ENCODE measurements around the gene SERINC2. TPM values are rescaled to one million over a fixed set of nuclear protein-coding genes. Genes with fewer than 3 reads are reported as not detected.
A peak's percentile ranks its signal among the peaks of the same experiment; 100 is the strongest.

SERINC2 gene
- total and polyA plus RNA-seq, 9 of the 15 experiments (the other 6 are each of a cell fraction or from before 2014, with no cell fraction given), result 0.07 to 1.2 (median 0.70) TPM; not detected in 2

DNA sequence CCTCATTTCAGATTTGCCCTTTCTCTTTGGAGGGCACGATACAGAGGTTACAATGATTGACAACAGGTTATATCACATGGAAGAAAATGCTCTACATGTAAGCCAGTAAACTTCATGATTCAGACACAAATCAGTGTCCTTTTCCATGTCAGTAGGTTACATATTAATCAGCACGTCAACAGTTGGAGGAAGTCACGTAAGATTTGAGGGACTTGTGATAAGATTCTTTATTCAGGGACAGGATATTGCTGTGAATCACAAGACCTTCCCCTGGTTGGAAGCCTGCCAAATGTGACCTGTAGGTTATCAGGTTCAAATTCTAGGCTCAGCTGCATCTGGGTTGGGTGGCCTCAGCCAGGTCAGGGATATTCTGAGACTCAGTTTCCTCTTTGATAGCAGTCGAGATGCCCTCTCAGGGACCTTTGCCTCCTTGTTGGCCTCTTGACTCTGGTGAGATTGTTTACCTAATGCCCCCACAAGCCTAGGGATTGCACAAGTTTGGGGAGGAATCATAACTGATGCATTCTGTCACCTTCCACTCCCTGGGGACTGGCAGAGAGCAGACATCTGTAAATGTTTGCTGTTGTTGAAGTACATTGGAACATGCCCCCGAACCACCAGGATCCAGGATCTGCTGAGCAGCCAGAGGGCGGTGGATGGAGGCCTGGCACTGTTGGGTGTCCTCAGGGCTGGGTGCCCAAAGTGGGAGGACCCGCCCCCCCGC is 31.9 kb downstream of the SERINC2 start (continued):
- TF ChIP-seq, protein P1, sequence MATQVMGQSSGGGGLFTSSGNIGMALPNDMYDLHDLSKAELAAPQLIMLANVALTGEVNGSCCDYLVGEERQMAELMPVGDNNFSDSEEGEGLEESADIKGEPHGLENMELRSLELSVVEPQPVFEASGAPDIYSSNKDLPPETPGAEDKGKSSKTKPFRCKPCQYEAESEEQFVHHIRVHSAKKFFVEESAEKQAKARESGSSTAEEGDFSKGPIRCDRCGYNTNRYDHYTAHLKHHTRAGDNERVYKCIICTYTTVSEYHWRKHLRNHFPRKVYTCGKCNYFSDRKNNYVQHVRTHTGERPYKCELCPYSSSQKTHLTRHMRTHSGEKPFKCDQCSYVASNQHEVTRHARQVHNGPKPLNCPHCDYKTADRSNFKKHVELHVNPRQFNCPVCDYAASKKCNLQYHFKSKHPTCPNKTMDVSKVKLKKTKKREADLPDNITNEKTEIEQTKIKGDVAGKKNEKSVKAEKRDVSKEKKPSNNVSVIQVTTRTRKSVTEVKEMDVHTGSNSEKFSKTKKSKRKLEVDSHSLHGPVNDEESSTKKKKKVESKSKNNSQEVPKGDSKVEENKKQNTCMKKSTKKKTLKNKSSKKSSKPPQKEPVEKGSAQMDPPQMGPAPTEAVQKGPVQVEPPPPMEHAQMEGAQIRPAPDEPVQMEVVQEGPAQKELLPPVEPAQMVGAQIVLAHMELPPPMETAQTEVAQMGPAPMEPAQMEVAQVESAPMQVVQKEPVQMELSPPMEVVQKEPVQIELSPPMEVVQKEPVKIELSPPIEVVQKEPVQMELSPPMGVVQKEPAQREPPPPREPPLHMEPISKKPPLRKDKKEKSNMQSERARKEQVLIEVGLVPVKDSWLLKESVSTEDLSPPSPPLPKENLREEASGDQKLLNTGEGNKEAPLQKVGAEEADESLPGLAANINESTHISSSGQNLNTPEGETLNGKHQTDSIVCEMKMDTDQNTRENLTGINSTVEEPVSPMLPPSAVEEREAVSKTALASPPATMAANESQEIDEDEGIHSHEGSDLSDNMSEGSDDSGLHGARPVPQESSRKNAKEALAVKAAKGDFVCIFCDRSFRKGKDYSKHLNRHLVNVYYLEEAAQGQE (IDR thresholded peaks at IDR 0.05; ENCODE audit: borderline replicate concordance), result no peak
- TF ChIP-seq, protein P1 (CRISPR knock-in tag; IDR thresholded peaks at IDR 0.05; ENCODE audit: low read depth), result no peak
- TF ChIP-seq FOXJ3 (CRISPR knock-in tag; IDR thresholded peaks at IDR 0.05) (no peak), ZNF212 (CRISPR knock-in tag; IDR thresholded peaks at IDR 0.05) (no peak), RBBP5 (IDR thresholded peaks at IDR 0.05; ENCODE audit: borderline replicate concordance, insufficient read depth, low read length, poor library complexity, severe bottlenecking) (no peak), CBFA2T2 (conservative IDR thresholded peaks at IDR 0.05) (0 out of 2 replicates have a peak, but pooled peaks have one; percentile 9), ZNF57 (CRISPR knock-in tag; IDR thresholded peaks at IDR 0.05) (no peak)
- TF ChIP-seq, protein P2, sequence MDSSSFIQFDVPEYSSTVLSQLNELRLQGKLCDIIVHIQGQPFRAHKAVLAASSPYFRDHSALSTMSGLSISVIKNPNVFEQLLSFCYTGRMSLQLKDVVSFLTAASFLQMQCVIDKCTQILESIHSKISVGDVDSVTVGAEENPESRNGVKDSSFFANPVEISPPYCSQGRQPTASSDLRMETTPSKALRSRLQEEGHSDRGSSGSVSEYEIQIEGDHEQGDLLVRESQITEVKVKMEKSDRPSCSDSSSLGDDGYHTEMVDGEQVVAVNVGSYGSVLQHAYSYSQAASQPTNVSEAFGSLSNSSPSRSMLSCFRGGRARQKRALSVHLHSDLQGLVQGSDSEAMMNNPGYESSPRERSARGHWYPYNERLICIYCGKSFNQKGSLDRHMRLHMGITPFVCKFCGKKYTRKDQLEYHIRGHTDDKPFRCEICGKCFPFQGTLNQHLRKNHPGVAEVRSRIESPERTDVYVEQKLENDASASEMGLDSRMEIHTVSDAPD (CRISPR knock-in tag; IDR thresholded peaks at IDR 0.05), result no peak
- TF ChIP-seq, protein P3, sequence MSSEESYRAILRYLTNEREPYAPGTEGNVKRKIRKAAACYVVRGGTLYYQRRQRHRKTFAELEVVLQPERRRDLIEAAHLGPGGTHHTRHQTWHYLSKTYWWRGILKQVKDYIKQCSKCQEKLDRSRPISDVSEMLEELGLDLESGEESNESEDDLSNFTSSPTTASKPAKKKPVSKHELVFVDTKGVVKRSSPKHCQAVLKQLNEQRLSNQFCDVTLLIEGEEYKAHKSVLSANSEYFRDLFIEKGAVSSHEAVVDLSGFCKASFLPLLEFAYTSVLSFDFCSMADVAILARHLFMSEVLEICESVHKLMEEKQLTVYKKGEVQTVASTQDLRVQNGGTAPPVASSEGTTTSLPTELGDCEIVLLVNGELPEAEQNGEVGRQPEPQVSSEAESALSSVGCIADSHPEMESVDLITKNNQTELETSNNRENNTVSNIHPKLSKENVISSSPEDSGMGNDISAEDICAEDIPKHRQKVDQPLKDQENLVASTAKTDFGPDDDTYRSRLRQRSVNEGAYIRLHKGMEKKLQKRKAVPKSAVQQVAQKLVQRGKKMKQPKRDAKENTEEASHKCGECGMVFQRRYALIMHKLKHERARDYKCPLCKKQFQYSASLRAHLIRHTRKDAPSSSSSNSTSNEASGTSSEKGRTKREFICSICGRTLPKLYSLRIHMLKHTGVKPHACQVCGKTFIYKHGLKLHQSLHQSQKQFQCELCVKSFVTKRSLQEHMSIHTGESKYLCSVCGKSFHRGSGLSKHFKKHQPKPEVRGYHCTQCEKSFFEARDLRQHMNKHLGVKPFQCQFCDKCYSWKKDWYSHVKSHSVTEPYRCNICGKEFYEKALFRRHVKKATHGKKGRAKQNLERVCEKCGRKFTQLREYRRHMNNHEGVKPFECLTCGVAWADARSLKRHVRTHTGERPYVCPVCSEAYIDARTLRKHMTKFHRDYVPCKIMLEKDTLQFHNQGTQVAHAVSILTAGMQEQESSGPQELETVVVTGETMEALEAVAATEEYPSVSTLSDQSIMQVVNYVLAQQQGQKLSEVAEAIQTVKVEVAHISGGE (CRISPR knock-in tag; IDR thresholded peaks at IDR 0.05), result no peak
- TF ChIP-seq, protein P4, sequence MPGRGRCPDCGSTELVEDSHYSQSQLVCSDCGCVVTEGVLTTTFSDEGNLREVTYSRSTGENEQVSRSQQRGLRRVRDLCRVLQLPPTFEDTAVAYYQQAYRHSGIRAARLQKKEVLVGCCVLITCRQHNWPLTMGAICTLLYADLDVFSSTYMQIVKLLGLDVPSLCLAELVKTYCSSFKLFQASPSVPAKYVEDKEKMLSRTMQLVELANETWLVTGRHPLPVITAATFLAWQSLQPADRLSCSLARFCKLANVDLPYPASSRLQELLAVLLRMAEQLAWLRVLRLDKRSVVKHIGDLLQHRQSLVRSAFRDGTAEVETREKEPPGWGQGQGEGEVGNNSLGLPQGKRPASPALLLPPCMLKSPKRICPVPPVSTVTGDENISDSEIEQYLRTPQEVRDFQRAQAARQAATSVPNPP (IDR thresholded peaks at IDR 0.05; ENCODE audit: borderline replicate concordance, insufficient read depth, insufficient read length), result no peak

Data from K562 (cell line).